Endothelial cell of umbilical vein (primary cell): ENCODE results near the gene NELFCD. TPM values are rescaled to one million over a fixed set of nuclear protein-coding genes. Genes with fewer than 3 reads are reported as not detected.

Experiments
- BruUV-seq: library from RNA; stranded (reverse); fragments of 400-500 nt; replicated peaks from 2 replicates; lab custom pipeline; 2021; lab: Mats Ljungman, UMichigan
- CTCF ChIA-PET: fragments of 300-600, 350-600 bp; sonication (Branson Sonifier 250); formaldehyde crosslinking; loops from one replicate; lab custom pipeline; 2021; ENCODE audit warnings: antibody characterized with exemption, inconsistent platforms; lab: Charles Lee
- POLR2A ChIA-PET: fragments of 300-600, 350-600 bp; sonication (Branson Sonifier 250); formaldehyde crosslinking; loops from one replicate; lab custom pipeline; 2021; ENCODE audit warnings: antibody characterized with exemption, inconsistent platforms; lab: Charles Lee
- DNase-seq: peaks from one replicate; pipeline ENCODE4 v3.0.0-alpha.2; 2011; ENCODE audit warnings: low read depth, low spot score
- FAIRE-seq: peaks from 2 replicates; lab custom pipeline; 2011; peaks lifted over from hg19 to GRCh38; lab: Jason Lieb, UNC
- H2AFZ ChIP-seq: 2 replicates; pipeline ENCODE4 v1.6.0; 2012; ENCODE audit warnings: low read depth, low read length, control low read depth, inconsistent platforms
- H3K27ac ChIP-seq: 2 replicates; pipeline ENCODE4 v1.5.1; 2011; ENCODE audit warnings: low read depth, mild to moderate bottlenecking, control low read depth, low read length, moderate library complexity; ENCODE audit not compliant: insufficient read depth
- H3K27me3 ChIP-seq, 2 experiments: 2 replicates each; pipeline versions ENCODE4 v1.6.0 to v1.6.1; 2011; ENCODE audit warnings: low read length in 2 of 2, mixed read lengths in 1 of 2; ENCODE audit not compliant: control insufficient read depth in 2 of 2, insufficient read depth in 2 of 2
- H3K36me3 ChIP-seq, 2 experiments: 2 replicates in 1 of 2; 3 replicates in 1 of 2; pipeline ENCODE4 v1.5.1; 2011; ENCODE audit warnings: low read length in 2 of 2, mild to moderate bottlenecking in 1 of 2, moderate library complexity in 1 of 2; ENCODE audit not compliant: control insufficient read depth in 2 of 2, insufficient read depth in 2 of 2; ENCODE audit errors: extremely low read depth in 1 of 2
- H3K4me1 ChIP-seq: 3 replicates; pipeline ENCODE4 v1.5.1; 2011; ENCODE audit warnings: mild to moderate bottlenecking, low read length; ENCODE audit not compliant: control insufficient read depth, insufficient read depth; ENCODE audit errors: extremely low read depth
- H3K4me2 ChIP-seq: 2 replicates; pipeline ENCODE4 v1.6.1; 2011; ENCODE audit warnings: low read length, control low read depth, mixed read lengths; ENCODE audit not compliant: insufficient read depth
- H3K4me3 ChIP-seq, 3 experiments: fragments of 200-600 bp in 1 of 3; sonication (generic), shearing (Covaris generic) in 1 of 3; replicated peaks in 1 of 3; 2 replicates each; pipeline ENCODE4 v1.5.1; 2011 to 2016; ENCODE audit warnings: control low read depth in 3 of 3, low read length in 3 of 3, mild to moderate bottlenecking in 2 of 3, inconsistent platforms in 1 of 3, low read depth in 1 of 3, moderate library complexity in 1 of 3; ENCODE audit not compliant: insufficient read depth in 1 of 3
- H3K79me2 ChIP-seq: 2 replicates; pipeline ENCODE4 v1.6.0; 2012; ENCODE audit warnings: low read length, inconsistent platforms; ENCODE audit not compliant: control insufficient read depth, insufficient read depth
- H3K9ac ChIP-seq: replicated peaks from 2 replicates; pipeline ENCODE3; 2011; ENCODE audit warnings: low read length, control low read depth; ENCODE audit not compliant: insufficient read depth; ENCODE audit errors: extremely low read depth
- H3K9me1 ChIP-seq: replicated peaks from 3 replicates; pipeline ENCODE4 v1.6.0; 2011; ENCODE audit warnings: mild to moderate bottlenecking, low read length; ENCODE audit not compliant: control insufficient read depth, insufficient read depth; ENCODE audit errors: extremely low read depth
- H3K9me3 ChIP-seq: replicated peaks from 2 replicates; pipeline ENCODE4 v1.5.1; 2012; ENCODE audit warnings: low read length, inconsistent platforms; ENCODE audit not compliant: control insufficient read depth, insufficient read depth
- H4K20me1 ChIP-seq: replicated peaks from 2 replicates; pipeline ENCODE3; 2011; ENCODE audit warnings: mild to moderate bottlenecking, low read length; ENCODE audit not compliant: control insufficient read depth, insufficient read depth; ENCODE audit errors: extremely low read depth
- CTCF ChIP-seq, 2 donors: IDR thresholded peaks; 1 replicate in 1 of 2; 2 replicates in 1 of 2; pipeline ENCODE4 v1.5.1; 2011; ENCODE audit warnings: low read length in 2 of 2, mild to moderate bottlenecking in 2 of 2, moderate library complexity in 2 of 2, control low read depth in 1 of 2, inconsistent platforms in 1 of 2, low read depth in 1 of 2; ENCODE audit not compliant: insufficient read depth in 1 of 2; ENCODE audit errors: extremely low read depth in 1 of 2
- GATA2 ChIP-seq: IDR thresholded peaks from 2 replicates; pipeline ENCODE4 v1.7.0; 2011; ENCODE audit warnings: low read depth, mild to moderate bottlenecking, moderate library complexity, mixed read lengths, low read length; ENCODE audit not compliant: insufficient read length, insufficient read depth
- JUN ChIP-seq: IDR thresholded peaks from 2 replicates; pipeline ENCODE4 v1.6.1; 2011; ENCODE audit warnings: borderline replicate concordance, low read depth; ENCODE audit not compliant: insufficient read length, insufficient read depth
- MAX ChIP-seq: IDR thresholded peaks from 2 replicates; pipeline ENCODE4 v1.6.1; 2011; ENCODE audit not compliant: insufficient read depth, insufficient read length
- MYC ChIP-seq: IDR thresholded peaks from one replicate; pipeline ENCODE4 v1.6.1; 2011; ENCODE audit warnings: mild to moderate bottlenecking, low read depth, low read length
- POLR2A ChIP-seq: IDR thresholded peaks from 2 replicates; pipeline ENCODE4 v1.6.1; 2012; ENCODE audit warnings: low read depth, mild to moderate bottlenecking, control low read depth, low read length
- POLR2AphosphoS5 ChIP-seq: IDR thresholded peaks from 2 replicates; pipeline ENCODE4 v1.6.1; 2012; ENCODE audit warnings: low read depth, mild to moderate bottlenecking, control low read depth, low read length, moderate library complexity; ENCODE audit not compliant: insufficient read depth
- dilution Hi-C: fragments of 300-500 bp; cut with MboI; formaldehyde crosslinking; loops from one replicate; pipeline ENCODE4 v1.15.0; 2019; ENCODE audit warnings: low sequenced_read_pairs; ENCODE audit not compliant: extremely low pct_ligation_motif_present
- intact Hi-C: fragments of 100-400 bp; cut with micrococcal nuclease; formaldehyde crosslinking; loops from one replicate; pipeline ENCODE4 v1.10.0; 2022
- polyA plus RNA-seq, 4 experiments: library from polyadenylated mRNA; depleted of rRNA in 3 of 4; stranded (reverse) in 3 of 4; unstranded in 1 of 4; fragments of >200 nt; gene quantifications; 2 replicates each; pipeline versions ENCODE4 v1.2.1 to v1.2.3, GENCODE V29; 2011 to 2012; ENCODE audit warnings: missing spikeins in 1 of 4
- total RNA-seq: library from RNA; stranded (reverse); gene quantifications from 2 replicates; pipeline ENCODE4 v1.2.3, GENCODE V29; 2021

NELFCD gene
- total and polyA plus RNA-seq, 2 donors (not counting 3 experiments of a cell fraction or from before 2014, with no cell fraction given): 90.1 to 92.5 TPM

GRCh38 chr20:58991715-58992114 lies 10.7 kb downstream of the NELFCD start:
- Histone ChIP-seq H4K20me1 (no peaks in the 10 kb centered on the region), H3K9ac (no peak overlapping the region), H3K79me2 (peaks cover 6% of the 10 kb centered on the region), H3K4me2 (no peak overlapping the region), H3K4me1 (no peaks in the 10 kb centered on the region), H3K9me1 (no peaks in the 10 kb centered on the region), H3K27me3 (no peaks in the 10 kb centered on the region), H2AFZ (no peak overlapping the region), H3K4me3 (no peak overlapping the region), H3K36me3 (peaks cover 49 to 60% of the 10 kb centered on the region in 2 experiments), H3K27ac (no peak overlapping the region), H3K9me3 (no peaks in the 10 kb centered on the region)
- CTCF ChIA-PET: interaction anchor here (1.3 kb wide), 1 partner anchor 510 kb away, joined by 4 read pairs; no protein-coding TSS in a partner anchor
- BruUV-seq: no TSS peak
- FAIRE-seq (no peak), DNase-seq (no peak)
- dilution Hi-C loops: no loop called here
- TF ChIP-seq JUN (no peak), GATA2 (no peak), MAX (no peak)
- POLR2A ChIA-PET: interaction anchor here (0.6 kb wide), 1 partner anchor 10 kb away, joined by 3 read pairs; no protein-coding TSS in a partner anchor
- intact Hi-C loops: no loop called here

GRCh38 chr20:58992911-58993310 lies 11.9 kb downstream of the NELFCD start:
- Histone ChIP-seq H3K9me3 (no peaks in the 10 kb centered on the region), H3K36me3 (peaks cover 39 to 58% of the 10 kb centered on the region in 2 experiments), H4K20me1 (no peaks in the 10 kb centered on the region), H3K27ac (no peak overlapping the region), H3K9ac (no peak overlapping the region), H3K79me2 (peaks cover 3% of the 10 kb centered on the region), H3K4me2 (no peak overlapping the region), H3K27me3 (no peaks in the 10 kb centered on the region), H3K4me1 (no peaks in the 10 kb centered on the region), H3K9me1 (no peaks in the 10 kb centered on the region), H3K4me3 (no peak overlapping the region), H2AFZ (no peak overlapping the region)
- no peak for TF ChIP-seq MYC
- TF ChIP-seq POLR2A: peak; percentile 11
- TF ChIP-seq CTCF (IDR thresholded peaks at IDR 0.05; ENCODE audit: extremely low read depth in 1 of 2, insufficient read depth in 1 of 2, low read depth in 1 of 2, low read length in 2 of 2): no peak
- TF ChIP-seq POLR2AphosphoS5: peak; percentile 37
- TF ChIP-seq GATA2: no peak
- BruUV-seq: no TSS peak
- no peak for FAIRE-seq
- intact Hi-C loops: no loop called here
- ChIA-PET POLR2A (no interaction called here), CTCF (interaction anchor here (0.8 to 1.3 kb wide), 2 partner anchors 123 to 511 kb away, joined by 4 read pairs; no protein-coding TSS in a partner anchor)
- DNase-seq: no peak
- dilution Hi-C loops: no loop called here
